ENCODE results near the gene PLA2G4E. TPM values are rescaled to one million over a fixed set of nuclear protein-coding genes. Genes with fewer than 3 reads are reported as not detected.

Gene PLA2G4E
- total RNA-seq, 4 donors from 2014 or later = not detected

DNA sequence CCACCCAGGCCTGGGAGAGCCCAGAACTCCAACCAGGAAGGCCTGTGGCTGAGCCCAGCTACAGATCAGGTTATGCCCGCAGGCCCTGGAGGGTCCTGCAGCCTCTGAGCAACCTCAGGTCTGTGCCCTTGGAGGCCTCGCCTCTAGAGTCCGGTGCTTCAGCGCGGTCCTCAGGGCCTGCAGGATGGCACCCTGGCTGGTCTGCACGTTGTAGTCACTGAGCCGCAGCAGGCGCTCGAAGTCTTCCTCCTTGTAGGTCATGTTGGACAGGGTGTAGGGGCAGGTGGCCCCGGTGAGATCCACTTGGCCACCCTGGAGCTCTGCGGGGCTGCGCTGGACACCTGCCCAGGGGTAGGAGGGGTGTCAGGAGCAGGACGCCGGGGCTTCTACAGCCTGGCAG is 47.8 kb upstream of the PLA2G4E start:
- no peak for DNase-seq (ENCODE audit: low spot score in 2 of 2)
- Histone ChIP-seq H3K4me3 (no peak overlapping the region), H3K9me3 (peaks cover 0 to 8% (median 0%) of the 10 kb centered on the region in 4 donors), H3K27me3 (no peaks in the 10 kb centered on the region), H3K36me3 (no peaks in the 10 kb centered on the region), H3K27ac (no peak overlapping the region), H3K4me1 (no peaks in the 10 kb centered on the region)
- TF ChIP-seq, protein P1, sequence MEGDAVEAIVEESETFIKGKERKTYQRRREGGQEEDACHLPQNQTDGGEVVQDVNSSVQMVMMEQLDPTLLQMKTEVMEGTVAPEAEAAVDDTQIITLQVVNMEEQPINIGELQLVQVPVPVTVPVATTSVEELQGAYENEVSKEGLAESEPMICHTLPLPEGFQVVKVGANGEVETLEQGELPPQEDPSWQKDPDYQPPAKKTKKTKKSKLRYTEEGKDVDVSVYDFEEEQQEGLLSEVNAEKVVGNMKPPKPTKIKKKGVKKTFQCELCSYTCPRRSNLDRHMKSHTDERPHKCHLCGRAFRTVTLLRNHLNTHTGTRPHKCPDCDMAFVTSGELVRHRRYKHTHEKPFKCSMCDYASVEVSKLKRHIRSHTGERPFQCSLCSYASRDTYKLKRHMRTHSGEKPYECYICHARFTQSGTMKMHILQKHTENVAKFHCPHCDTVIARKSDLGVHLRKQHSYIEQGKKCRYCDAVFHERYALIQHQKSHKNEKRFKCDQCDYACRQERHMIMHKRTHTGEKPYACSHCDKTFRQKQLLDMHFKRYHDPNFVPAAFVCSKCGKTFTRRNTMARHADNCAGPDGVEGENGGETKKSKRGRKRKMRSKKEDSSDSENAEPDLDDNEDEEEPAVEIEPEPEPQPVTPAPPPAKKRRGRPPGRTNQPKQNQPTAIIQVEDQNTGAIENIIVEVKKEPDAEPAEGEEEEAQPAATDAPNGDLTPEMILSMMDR (IDR thresholded peaks at IDR 0.05) = no peak
- no peak for TF ChIP-seq POLR2A (IDR thresholded peaks at IDR 0.05)
- no peak for TF ChIP-seq EP300 (IDR thresholded peaks at IDR 0.05)
- WGBS, 2 donors = 89% methylated on average over 7 of the region's 14 CpGs; no CpG with 5 or more reads in 1 of the 2 donors

DNA sequence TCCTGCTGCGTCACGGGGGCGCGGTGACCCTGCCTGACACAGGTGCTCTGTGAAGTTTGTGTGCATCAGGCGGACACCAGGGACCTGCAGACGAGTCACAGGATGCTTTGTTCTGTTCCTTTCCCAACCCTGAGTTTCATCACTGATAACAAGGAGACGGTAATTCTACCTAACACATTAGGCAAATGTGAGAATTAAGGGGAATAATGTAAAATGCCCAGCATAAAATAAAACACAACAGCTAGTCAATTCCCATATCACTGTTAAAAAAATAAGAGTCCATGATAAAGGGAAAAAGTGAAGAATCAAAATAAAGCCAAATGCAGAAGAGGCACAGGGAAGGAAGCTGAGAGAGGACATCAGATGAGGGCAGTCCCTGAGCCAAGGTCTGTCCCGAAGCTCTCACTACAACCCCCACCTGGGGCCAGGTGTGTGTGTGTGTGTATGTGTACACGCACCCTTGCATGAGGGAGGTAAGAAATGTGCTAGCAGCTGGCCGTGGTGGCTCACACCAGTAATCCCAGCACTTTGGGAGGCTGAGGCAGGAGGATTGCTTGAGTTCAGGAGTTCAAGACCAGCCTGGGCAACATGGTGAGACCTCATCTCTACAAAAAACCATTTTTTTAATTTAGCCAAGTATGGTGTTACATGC is 46.0 kb upstream of the PLA2G4E start:
- no peaks in the 10 kb centered on the region for H3K36me3 ChIP-seq
- 43 to 45% methylated on average over 10 of the region's 10 CpGs for WGBS, 2 donors
- no peak for DNase-seq (ENCODE audit: low spot score in 2 of 2)
- H3K9me3 ChIP-seq = peaks cover 0 to 8% (median 0%) of the 10 kb centered on the region in 4 donors
- H3K4me1 ChIP-seq = no peaks in the 10 kb centered on the region
- TF ChIP-seq EP300 (IDR thresholded peaks at IDR 0.05) = no peak
- TF ChIP-seq, protein P1 (IDR thresholded peaks at IDR 0.05) = no peak
- no peak for TF ChIP-seq POLR2A (IDR thresholded peaks at IDR 0.05)
- no peaks in the 10 kb centered on the region for H3K27me3 ChIP-seq
- H3K4me3 ChIP-seq = no peak overlapping the region
- no peak overlapping the region for H3K27ac ChIP-seq

DNA sequence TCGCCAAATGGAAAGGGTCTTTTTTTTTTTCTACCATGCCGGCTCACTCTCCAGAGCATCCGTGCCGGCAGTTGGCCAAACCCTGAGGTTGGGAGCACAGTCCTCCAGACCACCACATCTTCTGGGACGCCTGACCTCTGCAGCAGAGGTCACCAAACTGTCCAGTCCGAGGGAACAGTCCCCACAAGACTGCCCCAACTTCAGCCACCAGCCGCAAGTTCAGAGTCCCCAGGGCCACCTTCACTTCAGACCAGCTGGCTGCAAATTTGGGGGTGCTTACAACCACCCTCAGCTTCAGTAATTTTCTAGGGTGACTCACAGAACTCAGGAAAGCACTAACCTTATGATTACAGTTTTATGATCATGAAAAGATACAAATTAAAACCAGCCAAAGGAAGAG is 44.6 kb upstream of the PLA2G4E start:
- 34 to 63% methylated on average over 7 of the region's 7 CpGs for WGBS, 2 donors
- Histone ChIP-seq H3K27ac (no peak overlapping the region), H3K27me3 (no peaks in the 10 kb centered on the region), H3K4me1 (no peaks in the 10 kb centered on the region), H3K4me3 (no peak overlapping the region), H3K36me3 (no peaks in the 10 kb centered on the region), H3K9me3 (peaks cover 0 to 8% (median 0%) of the 10 kb centered on the region in 4 donors)
- TF ChIP-seq POLR2A (IDR thresholded peaks at IDR 0.05) (no peak), EP300 (IDR thresholded peaks at IDR 0.05) (no peak)
- TF ChIP-seq, protein P1 (IDR thresholded peaks at IDR 0.05) = no peak
- no peak for DNase-seq (ENCODE audit: low spot score in 2 of 2)

DNA sequence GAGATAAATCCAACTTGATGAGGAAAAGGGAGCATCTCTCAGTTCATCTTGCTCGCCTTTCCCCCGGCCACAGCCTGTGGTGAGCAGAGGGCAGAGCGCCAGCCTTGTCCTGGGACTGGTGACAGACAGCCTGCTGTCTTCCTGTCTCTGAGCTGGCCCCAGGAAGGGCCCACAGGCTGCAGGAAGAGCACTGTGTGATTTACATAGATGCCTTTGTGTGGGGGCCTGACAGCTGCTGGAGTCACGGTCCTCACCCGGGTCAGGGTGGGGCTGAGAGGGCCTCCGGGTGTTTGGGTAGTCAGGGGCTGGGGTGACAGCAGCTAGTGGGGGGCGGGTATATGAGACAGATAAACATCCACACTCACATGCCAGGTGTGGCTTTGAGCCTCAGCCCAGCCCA is 44.2 kb upstream of the PLA2G4E start:
- Histone ChIP-seq H3K27ac (no peak overlapping the region), H3K36me3 (no peaks in the 10 kb centered on the region), H3K4me1 (no peaks in the 10 kb centered on the region), H3K4me3 (no peak overlapping the region), H3K27me3 (no peaks in the 10 kb centered on the region), H3K9me3 (peaks cover 0 to 8% (median 0%) of the 10 kb centered on the region in 4 donors)
- no peak for DNase-seq (ENCODE audit: low spot score in 2 of 2)
- 24 to 34% methylated on average over 7 of the region's 7 CpGs for WGBS, 2 donors
- no peak for TF ChIP-seq EP300 (IDR thresholded peaks at IDR 0.05)
- TF ChIP-seq, protein P1 (IDR thresholded peaks at IDR 0.05) = no peak
- no peak for TF ChIP-seq POLR2A (IDR thresholded peaks at IDR 0.05)

DNA sequence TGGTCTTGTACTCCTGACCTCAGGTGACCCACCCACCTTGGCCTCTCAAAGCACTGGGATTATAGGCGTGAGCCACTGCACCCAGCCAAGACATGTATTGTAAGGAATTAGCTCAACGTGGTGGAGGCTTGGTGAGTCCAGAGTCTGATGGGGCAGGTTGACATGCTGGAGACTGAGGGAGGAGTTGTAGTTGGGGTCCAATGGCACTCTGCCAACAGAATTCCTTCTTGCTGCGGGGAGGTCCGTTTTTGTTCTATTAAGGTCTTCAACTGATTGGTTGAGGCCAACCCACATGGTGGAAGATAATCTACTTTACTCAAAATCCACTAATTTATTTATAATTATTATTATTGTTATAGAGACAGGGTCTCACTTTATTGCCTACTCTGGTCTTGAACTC is 43.4 kb upstream of the PLA2G4E start:
- no peaks in the 10 kb centered on the region for H3K36me3 ChIP-seq
- H3K27ac ChIP-seq = no peak overlapping the region
- H3K9me3 ChIP-seq = peaks cover 0 to 8% (median 0%) of the 10 kb centered on the region in 4 donors
- WGBS, 2 donors = 70 to 72% methylated on average over 4 of the region's 4 CpGs
- no peak for TF ChIP-seq POLR2A (IDR thresholded peaks at IDR 0.05)
- TF ChIP-seq EP300 (IDR thresholded peaks at IDR 0.05) = no peak
- TF ChIP-seq, protein P1 (IDR thresholded peaks at IDR 0.05) = no peak
- H3K4me3 ChIP-seq = no peak overlapping the region
- no peaks in the 10 kb centered on the region for H3K27me3 ChIP-seq
- no peak for DNase-seq (ENCODE audit: low spot score in 2 of 2)
- H3K4me1 ChIP-seq = no peaks in the 10 kb centered on the region
